GM23338 (cell line): ENCODE results near the gene ESRP2.

Experiments
- CTCF ChIP-seq, 2 experiments: fragments of 200-600 bp in 1 of 2; sonication (generic) in 1 of 2; conservative IDR thresholded peaks; 2 replicates each; pipeline versions ENCODE4 v1.5.1 to v1.6.1; 2016 to 2017; ENCODE audit warnings: antibody characterized with exemption in 2 of 2, low read depth in 2 of 2, mild to moderate bottlenecking in 2 of 2, moderate library complexity in 1 of 2
- ETS1 ChIP-seq: IDR thresholded peaks from 2 replicates; pipeline ENCODE4 v1.6.1; 2016; ENCODE audit warnings: antibody characterized with exemption
- EZH2 ChIP-seq: fragments of 200-600 bp; sonication (generic); IDR thresholded peaks from one replicate; pipeline ENCODE4 v1.8.0; 2017; ENCODE audit warnings: antibody characterized with exemption, mild to moderate bottlenecking, low read depth; ENCODE audit not compliant: unreplicated experiment
- POLR2AphosphoS5 ChIP-seq: IDR thresholded peaks from 2 replicates; pipeline ENCODE4 v1.6.1; 2016; ENCODE audit warnings: antibody characterized with exemption, low read depth

GRCh38 chr16:68227850-68228553 is 7.9 kb downstream of the ESRP2 start:
- TF ChIP-seq CTCF (conservative IDR thresholded peaks at IDR 0.05; ENCODE audit: low read depth in 2 of 2) = no peak
- TF ChIP-seq ETS1 = no peak
- TF ChIP-seq EZH2 = no peak
- 0 out of 2 replicates have a peak, but pooled peaks have one; percentile 2 for TF ChIP-seq POLR2AphosphoS5
